Nephron (organoid): ENCODE results near the gene MB21D2.

ENCODE experiments used
- H3K27ac Mint-ChIP-seq, 3 experiments: 2 replicates each; pipeline ENCODE4 v1.8.0; 2020; ENCODE audit warnings: mixed read lengths in 3 of 3, mild to moderate bottlenecking in 2 of 3, moderate library complexity in 1 of 3
- H3K27me3 Mint-ChIP-seq: 2 replicates; pipeline ENCODE4 v1.8.0; 2021; ENCODE audit warnings: low read depth, mild to moderate bottlenecking, moderate library complexity, mixed read lengths
- H3K36me3 Mint-ChIP-seq: 2 replicates; pipeline ENCODE4 v1.8.0; 2020; ENCODE audit warnings: low read depth, mixed read lengths
- H3K4me1 Mint-ChIP-seq: 2 replicates; pipeline ENCODE4 v1.8.0; 2020; ENCODE audit warnings: mixed read lengths
- H3K4me3 Mint-ChIP-seq, 3 experiments: 2 replicates each; pipeline ENCODE4 v1.8.0; 2020; ENCODE audit warnings: mild to moderate bottlenecking in 3 of 3, mixed read lengths in 3 of 3, moderate library complexity in 2 of 3
- H3K9me3 Mint-ChIP-seq: 2 replicates; pipeline ENCODE4 v1.8.0; 2020; ENCODE audit warnings: mixed read lengths
- TF ChIP-seq, protein P1 (sequence below), 3 experiments: fragments of 200-600 bp; sonication (generic); IDR thresholded peaks; one replicate each; pipeline ENCODE4 v1.5.0; 2021; ENCODE audit warnings: antibody characterized with exemption in 3 of 3; ENCODE audit not compliant: unreplicated experiment in 3 of 3

Gene MB21D2

GRCh38 chr3:192820161-192820560 lies 97.5 kb downstream of the MB21D2 start:
- TF ChIP-seq, protein P1, sequence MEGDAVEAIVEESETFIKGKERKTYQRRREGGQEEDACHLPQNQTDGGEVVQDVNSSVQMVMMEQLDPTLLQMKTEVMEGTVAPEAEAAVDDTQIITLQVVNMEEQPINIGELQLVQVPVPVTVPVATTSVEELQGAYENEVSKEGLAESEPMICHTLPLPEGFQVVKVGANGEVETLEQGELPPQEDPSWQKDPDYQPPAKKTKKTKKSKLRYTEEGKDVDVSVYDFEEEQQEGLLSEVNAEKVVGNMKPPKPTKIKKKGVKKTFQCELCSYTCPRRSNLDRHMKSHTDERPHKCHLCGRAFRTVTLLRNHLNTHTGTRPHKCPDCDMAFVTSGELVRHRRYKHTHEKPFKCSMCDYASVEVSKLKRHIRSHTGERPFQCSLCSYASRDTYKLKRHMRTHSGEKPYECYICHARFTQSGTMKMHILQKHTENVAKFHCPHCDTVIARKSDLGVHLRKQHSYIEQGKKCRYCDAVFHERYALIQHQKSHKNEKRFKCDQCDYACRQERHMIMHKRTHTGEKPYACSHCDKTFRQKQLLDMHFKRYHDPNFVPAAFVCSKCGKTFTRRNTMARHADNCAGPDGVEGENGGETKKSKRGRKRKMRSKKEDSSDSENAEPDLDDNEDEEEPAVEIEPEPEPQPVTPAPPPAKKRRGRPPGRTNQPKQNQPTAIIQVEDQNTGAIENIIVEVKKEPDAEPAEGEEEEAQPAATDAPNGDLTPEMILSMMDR (IDR thresholded peaks at IDR 0.05; ENCODE audit: unreplicated experiment in 3 of 3) = no peak
- Mint-ChIP-seq H3K36me3 (no peaks in the 10 kb centered on the region), H3K27me3 (no peaks in the 10 kb centered on the region), H3K27ac (peak overlapping the region in 1 of 3 experiments; percentile 8), H3K4me1 (peaks cover 46% of the 10 kb centered on the region), H3K4me3 (no peak overlapping the region), H3K9me3 (no peaks in the 10 kb centered on the region)

DNA sequence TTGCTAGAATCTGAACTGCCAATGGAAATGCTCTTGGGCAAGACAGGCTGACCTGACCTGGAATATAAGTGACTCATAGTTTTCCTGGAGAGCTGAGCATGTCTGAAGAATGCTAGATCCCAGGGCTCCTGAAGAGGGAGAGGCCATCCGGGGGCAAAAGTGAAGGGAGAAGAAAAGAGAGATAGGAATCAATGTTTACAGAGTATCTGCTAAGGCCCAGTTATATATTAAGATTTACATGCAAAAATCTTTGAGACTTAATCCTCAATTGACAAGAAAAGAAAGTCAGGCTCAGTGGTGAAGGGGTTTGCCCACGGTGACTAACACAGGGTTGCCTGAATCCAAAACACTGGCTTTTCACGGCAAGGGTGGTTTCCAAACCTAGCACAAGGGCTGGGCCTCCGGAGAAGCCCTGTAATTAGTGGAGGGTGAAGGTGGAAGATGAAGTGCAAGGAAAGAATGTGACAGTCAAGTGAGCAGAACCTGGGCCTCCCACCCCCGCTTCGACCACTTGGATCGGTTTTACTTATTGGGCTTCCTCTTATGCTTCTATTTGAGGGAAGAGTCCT lies 98.6 kb downstream of the MB21D2 start:
- Mint-ChIP-seq H3K27ac (peak overlapping the region in 2 of 3 experiments; percentile 26 to 29), H3K36me3 (no peaks in the 10 kb centered on the region), H3K9me3 (no peaks in the 10 kb centered on the region), H3K4me1 (peaks cover 43% of the 10 kb centered on the region), H3K27me3 (no peaks in the 10 kb centered on the region), H3K4me3 (no peak overlapping the region)
- TF ChIP-seq, protein P1 (IDR thresholded peaks at IDR 0.05; ENCODE audit: unreplicated experiment in 3 of 3) = no peak

DNA sequence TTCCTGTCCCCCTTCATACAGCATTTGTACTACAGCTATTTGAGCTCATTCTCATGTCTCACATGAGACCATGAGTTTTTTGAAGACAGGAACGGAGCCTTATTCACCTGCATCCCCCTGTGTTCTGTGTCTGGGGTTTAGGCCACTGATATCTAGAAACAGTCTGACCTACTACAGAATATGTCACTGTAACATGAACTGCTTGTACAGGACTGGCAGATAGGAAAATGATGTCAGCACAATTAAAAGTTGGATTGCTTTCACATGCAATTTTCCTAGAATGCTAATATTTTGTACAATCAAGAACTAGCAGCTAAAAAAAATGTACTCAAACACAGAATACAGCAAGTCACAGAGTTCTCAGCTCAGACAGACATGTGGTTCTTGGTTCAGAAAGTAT lies 99.5 kb downstream of the MB21D2 start:
- H3K36me3 Mint-ChIP-seq = no peaks in the 10 kb centered on the region
- TF ChIP-seq, protein P1 (IDR thresholded peaks at IDR 0.05; ENCODE audit: unreplicated experiment in 3 of 3) = no peak
- no peaks in the 10 kb centered on the region for H3K9me3 Mint-ChIP-seq
- H3K4me1 Mint-ChIP-seq = peaks cover 39% of the 10 kb centered on the region
- peak overlapping the region in 1 of 3 experiments; percentile 7 for H3K27ac Mint-ChIP-seq
- no peak overlapping the region for H3K4me3 Mint-ChIP-seq
- H3K27me3 Mint-ChIP-seq = no peaks in the 10 kb centered on the region

DNA sequence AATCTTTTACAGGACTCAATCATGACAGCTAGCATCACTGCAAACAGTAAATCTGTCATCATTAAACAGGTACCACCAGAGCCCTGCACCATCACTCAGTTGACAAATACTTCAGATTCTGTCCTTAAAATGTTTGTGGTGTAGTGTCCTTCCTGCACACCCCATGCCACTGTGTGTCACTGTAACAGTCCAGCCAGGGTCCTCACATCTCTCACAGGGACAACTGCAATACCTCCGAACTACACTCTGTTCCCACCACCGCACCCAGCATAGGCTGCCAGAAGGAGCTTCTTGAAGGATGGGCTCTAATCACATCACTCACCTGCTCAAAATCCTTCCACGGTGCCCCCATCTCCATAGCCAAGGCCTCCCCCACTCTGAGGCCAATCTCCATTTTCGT lies 100.2 kb downstream of the MB21D2 start:
- TF ChIP-seq, protein P1 (IDR thresholded peaks at IDR 0.05; ENCODE audit: unreplicated experiment in 3 of 3) = no peak
- no peak overlapping the region for H3K4me3 Mint-ChIP-seq

DNA sequence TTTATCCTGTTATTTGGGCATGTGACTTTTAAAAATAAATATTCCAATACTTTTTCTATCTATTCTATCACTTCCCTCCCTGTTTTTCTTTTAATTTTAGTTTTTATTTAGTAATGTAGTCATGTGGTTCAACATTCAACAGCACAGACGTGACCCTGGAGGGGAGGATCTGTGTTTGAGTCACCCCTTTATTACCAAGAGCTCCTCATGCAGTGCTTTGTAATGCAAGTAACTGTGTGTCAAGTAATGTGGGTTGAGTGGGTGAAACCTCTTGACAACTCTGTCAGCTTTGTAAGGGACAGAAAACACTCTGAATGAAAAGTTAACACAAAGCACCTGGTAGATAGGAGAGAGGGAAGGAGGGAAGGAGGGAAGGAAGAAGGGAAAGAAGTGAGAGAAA lies 100.6 kb downstream of the MB21D2 start:
- Mint-ChIP-seq H3K27ac (peak overlapping the region in 1 of 3 experiments; percentile 12), H3K27me3 (no peaks in the 10 kb centered on the region), H3K4me3 (no peak overlapping the region), H3K4me1 (peaks cover 39% of the 10 kb centered on the region), H3K36me3 (no peaks in the 10 kb centered on the region), H3K9me3 (no peaks in the 10 kb centered on the region)
- TF ChIP-seq, protein P1 (IDR thresholded peaks at IDR 0.05; ENCODE audit: unreplicated experiment in 3 of 3) = no peak

More for the DNA sequence above, 100.2 kb downstream of the MB21D2 start:
- Mint-ChIP-seq H3K4me1 (peaks cover 39% of the 10 kb centered on the region), H3K27me3 (no peaks in the 10 kb centered on the region), H3K9me3 (no peaks in the 10 kb centered on the region), H3K27ac (peak overlapping the region in 1 of 3 experiments; percentile 12), H3K36me3 (no peaks in the 10 kb centered on the region)

DNA sequence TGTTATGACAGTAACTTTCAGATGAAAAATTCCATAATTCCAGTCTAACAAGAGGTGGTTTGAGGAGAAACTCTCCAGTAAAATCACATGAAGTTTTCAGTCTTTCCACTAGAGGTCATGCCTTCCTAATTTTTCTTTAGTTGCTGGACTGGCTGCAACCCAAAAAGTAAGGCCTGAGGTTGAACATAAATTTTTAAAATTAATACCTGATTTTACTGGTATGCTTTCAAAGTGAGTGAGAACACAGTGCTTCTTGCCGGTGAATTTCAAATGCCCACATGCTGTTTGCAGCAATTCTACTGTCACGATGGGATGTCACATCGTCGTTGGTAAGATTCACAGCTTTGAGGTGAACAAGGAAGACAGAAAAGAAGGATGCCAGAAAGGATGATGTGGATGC lies 101.3 kb downstream of the MB21D2 start:
- Mint-ChIP-seq H3K4me3 (no peak overlapping the region), H3K4me1 (peaks cover 39% of the 10 kb centered on the region), H3K27me3 (no peaks in the 10 kb centered on the region), H3K27ac (no peak overlapping the region), H3K9me3 (no peaks in the 10 kb centered on the region), H3K36me3 (no peaks in the 10 kb centered on the region)
- TF ChIP-seq, protein P1 (IDR thresholded peaks at IDR 0.05; ENCODE audit: unreplicated experiment in 3 of 3) = peak; percentile 73 to 85 (median 76)
